ENCODE data around the gene PAGE1.

DNA sequence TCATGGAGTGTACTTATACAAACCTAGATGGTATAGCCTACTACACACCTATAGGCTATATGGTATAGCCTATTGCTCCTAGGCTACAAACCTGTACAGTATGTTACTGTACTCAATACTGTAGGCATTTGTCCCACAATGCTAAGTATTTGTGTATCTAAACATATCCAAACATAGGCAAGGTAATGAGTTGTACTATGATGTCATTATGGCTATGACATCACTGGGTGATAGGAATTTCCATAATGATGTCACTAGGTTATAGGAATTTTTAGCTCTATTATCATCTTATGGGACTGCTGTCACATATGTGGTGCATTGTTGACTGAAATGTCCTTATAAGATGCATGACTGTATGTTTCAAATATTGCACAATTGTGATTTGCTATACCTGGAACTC is 5.5 kb upstream of the PAGE1 start:
- no peak for TF ChIP-seq POLR2A (IDR thresholded peaks at IDR 0.05)
- TF ChIP-seq, protein P1, sequence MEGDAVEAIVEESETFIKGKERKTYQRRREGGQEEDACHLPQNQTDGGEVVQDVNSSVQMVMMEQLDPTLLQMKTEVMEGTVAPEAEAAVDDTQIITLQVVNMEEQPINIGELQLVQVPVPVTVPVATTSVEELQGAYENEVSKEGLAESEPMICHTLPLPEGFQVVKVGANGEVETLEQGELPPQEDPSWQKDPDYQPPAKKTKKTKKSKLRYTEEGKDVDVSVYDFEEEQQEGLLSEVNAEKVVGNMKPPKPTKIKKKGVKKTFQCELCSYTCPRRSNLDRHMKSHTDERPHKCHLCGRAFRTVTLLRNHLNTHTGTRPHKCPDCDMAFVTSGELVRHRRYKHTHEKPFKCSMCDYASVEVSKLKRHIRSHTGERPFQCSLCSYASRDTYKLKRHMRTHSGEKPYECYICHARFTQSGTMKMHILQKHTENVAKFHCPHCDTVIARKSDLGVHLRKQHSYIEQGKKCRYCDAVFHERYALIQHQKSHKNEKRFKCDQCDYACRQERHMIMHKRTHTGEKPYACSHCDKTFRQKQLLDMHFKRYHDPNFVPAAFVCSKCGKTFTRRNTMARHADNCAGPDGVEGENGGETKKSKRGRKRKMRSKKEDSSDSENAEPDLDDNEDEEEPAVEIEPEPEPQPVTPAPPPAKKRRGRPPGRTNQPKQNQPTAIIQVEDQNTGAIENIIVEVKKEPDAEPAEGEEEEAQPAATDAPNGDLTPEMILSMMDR (IDR thresholded peaks at IDR 0.05 in 8 of 11, conservative IDR thresholded peaks at IDR 0.05 in 3 of 11) = no peak
- no peak for TF ChIP-seq POLR2AphosphoS5 (IDR thresholded peaks at IDR 0.05)
